GM12873 (cell line): ENCODE results near the gene BIRC7.

Experiments used
- CTCF ChIP-seq: IDR thresholded peaks from 2 replicates; pipeline ENCODE4 v1.5.1; 2012; ENCODE audit warnings: low read depth, mild to moderate bottlenecking, moderate library complexity, low read length, control low read depth; ENCODE audit not compliant: insufficient read depth; ENCODE audit errors: missing control alignments

The BIRC7 gene

DNA sequence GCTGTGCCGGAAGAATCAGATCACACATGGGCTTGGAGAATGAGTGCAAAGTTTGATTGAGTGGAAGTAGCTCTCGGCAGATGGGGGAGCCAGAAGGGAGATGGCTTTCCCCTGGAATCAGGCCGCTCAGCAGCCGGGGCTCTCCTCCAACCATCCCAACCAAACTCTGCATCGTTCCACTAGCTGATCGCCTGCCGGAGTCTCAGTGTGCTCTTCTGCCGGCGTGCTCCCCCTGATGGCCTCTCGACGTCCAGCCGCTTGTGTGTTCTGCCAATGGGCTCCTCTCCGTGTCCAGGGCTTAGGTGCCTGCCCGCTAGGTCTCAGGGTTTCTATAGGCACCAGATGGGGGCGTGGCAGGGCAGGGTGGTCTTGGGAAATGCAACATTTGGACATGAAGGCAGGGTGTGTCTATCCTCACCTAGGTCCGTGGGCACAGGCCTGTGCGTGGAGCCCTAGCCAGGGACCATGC lies 4.9 kb upstream of the BIRC7 start:
- TF ChIP-seq CTCF = no peak

DNA sequence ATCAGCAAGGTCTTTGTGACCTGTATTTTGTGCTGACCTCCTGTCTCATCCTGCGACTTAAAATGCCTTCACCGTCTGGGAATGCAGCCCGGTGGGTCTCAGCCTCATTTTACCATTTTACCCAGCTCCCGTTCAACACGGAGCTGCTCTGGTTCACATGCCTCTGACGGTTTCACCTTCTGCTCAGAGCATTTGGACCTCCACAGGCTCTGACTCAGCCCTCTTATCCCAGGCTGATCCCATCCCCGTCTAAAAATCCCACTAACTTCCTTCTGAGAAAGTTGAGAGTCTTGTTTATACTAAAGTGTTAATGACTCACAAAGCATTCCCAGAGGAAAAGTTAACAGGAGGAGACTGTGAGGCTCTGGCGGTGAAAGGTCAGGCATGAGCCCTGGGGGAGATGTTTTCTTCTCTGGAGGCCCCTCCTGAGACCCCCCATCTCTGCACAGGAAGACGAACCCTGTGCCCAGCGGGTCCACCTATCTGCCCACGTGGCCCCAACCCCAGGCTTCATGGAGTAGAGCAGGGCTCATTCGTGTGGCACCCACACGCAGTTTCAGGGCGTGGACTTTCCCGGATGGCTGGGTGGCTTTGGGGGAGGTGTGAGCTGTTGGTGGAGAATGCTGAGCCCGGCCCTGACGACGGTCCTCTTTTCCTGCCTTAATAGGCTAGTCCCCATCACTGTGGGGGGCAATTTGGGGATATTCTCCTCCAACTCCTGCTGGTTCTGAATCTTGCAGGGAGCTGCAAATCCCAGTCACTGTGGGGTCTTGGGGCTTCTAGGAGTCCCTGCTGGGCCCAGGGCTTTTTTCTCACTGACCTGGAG lies 3.3 kb upstream of the BIRC7 start:
- no peak for TF ChIP-seq CTCF

- no peak for TF ChIP-seq CTCF
Measured at GRCh38 chr20:63233061-63233344, 2.7 kb upstream of the BIRC7 start.

- TF ChIP-seq CTCF = no peak
Measured at GRCh38 chr20:63233924-63234323, 1.8 kb upstream of the BIRC7 start.

GRCh38 chr20:63234693-63235398 lies 859 bp upstream of the BIRC7 start:
- peak; percentile 68 for TF ChIP-seq CTCF

DNA sequence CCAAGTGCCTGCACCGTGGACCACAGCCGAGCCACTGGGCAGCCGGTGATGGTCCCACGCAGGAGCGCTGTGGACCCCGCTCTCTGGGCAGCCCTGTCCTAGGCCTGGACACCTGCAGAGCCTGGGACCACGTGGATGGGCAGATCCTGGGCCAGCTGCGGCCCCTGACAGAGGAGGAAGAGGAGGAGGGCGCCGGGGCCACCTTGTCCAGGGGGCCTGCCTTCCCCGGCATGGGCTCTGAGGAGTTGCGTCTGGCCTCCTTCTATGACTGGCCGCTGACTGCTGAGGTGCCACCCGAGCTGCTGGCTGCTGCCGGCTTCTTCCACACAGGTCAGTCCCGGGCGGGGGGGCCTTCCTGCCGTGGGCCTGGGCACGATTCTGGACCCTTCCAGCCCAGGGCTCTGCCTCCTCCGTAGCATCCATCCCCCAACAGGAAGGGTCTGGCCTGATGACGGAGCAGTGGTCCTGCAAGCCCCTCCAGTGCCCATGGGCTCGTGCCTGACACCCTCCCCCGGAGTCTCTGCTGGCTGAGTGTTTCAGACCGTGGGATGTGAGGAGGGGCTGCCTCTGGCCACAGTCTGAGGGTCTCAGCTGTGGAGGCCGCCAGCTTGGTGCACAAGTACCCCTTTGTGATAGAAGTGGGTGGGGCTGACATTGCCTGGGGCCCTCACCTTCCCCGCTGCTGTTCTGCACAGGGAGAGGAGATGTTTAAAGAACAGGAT lies 572 bp downstream of the BIRC7 start:
- TF ChIP-seq CTCF = no peak

DNA sequence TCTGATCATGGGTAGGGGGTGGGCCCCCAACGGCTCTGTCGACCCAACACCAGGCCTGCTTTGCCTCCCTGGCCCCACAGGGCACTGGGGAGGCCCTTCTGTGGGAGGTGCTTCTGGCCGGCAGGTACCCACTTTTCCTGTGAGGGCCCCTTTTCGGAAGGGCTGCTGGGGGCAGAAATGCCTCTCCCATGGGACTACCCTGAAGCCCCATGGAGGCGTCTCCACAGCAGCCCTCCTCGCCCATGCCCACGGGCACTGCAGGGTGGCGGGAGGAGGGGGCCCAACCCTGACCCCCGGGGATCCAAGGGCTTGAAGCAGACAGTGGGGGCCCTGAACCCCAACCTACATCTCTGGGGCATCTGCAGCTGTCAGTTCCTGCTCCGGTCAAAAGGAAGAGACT lies 2.3 kb downstream of the BIRC7 start:
- TF ChIP-seq CTCF = no peak
